HL-60 (cell line): ENCODE measurements around the gene TBX3.

Experiments
- DNase-seq, 2 experiments: peaks; one replicate each; pipeline ENCODE4 v3.0.0-alpha.2; 2010 to 2020; ENCODE audit warnings: low read depth in 1 of 2, low spot score in 1 of 2
- H3K27ac ChIP-seq: fragments of 250-450 bp; sonication (Bioruptor Pico); replicated peaks from 2 replicates; pipeline ENCODE4 v1.5.1; 2020; ENCODE audit warnings: mild to moderate bottlenecking, moderate library complexity
- H3K27me3 ChIP-seq: fragments of 250-450 bp; sonication (Bioruptor Pico); 2 replicates; pipeline ENCODE4 v1.5.1; 2021; ENCODE audit warnings: mild to moderate bottlenecking, moderate library complexity; ENCODE audit not compliant: insufficient read depth, poor library complexity, severe bottlenecking
- H3K4me3 ChIP-seq: replicated peaks from 2 replicates; pipeline ENCODE4 v1.5.1; 2011; ENCODE audit warnings: mild to moderate bottlenecking, control low read depth, low read length; ENCODE audit not compliant: insufficient read depth
- GABPA ChIP-seq: IDR thresholded peaks from 2 replicates; pipeline ENCODE4 v1.6.1; 2012; ENCODE audit warnings: low read depth
- POLR2AphosphoS5 ChIP-seq: IDR thresholded peaks from 2 replicates; pipeline ENCODE4 v1.6.1; 2012; ENCODE audit warnings: low read depth
- SPI1 ChIP-seq: IDR thresholded peaks from 2 replicates; pipeline ENCODE4 v1.6.1; 2012; ENCODE audit warnings: low read depth, mild to moderate bottlenecking, borderline replicate concordance
- TF ChIP-seq, protein P1 (sequence below): IDR thresholded peaks from one replicate; pipeline ENCODE4 v1.5.1; 2011; ENCODE audit warnings: low read length, control low read depth, inconsistent platforms; ENCODE audit not compliant: insufficient read depth
- TF ChIP-seq, protein P2 (sequence below): IDR thresholded peaks from 2 replicates; pipeline ENCODE4 v1.6.1; 2012; ENCODE audit warnings: low read depth; ENCODE audit not compliant: insufficient replicate concordance

The TBX3 gene

DNA sequence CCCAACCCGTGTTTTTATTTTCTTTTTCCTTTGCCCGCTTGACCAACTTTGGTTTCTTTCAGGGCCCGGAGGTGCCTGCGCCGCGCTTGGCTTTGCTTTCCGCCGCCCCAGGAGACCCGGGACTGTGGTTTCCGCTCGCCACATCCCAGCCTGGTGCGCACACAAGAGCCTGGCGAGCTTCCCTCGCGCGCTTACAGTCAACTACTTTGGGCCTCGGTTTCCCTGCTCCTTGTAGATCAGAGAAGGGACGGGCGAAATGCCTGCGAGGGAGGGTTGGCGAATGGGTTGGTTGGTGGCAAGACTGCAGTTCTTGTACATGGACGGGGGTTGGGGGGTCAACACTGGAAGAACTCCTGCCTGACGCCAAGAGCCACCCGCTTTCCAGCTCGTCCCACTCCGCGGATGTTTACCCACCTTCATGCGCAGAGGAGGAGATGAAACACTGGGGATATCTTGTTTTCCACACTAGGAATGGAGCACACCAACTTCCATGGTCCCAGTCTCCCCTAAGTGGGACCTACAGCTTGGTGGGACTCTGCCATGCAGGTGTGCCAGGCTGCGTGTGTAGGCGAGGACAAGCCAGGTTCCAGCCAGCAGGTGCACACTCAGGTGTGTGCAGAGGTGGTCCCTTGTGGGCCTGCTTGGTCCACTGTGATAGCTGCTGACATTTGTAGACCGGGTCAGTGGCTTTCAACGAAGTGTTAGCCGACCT lies 16.6 kb upstream of the TBX3 start:
- H3K4me3 ChIP-seq: no peak overlapping the region
- DNase-seq: no peak
- H3K27me3 ChIP-seq: peaks cover 51% of the 10 kb centered on the region
- TF ChIP-seq GABPA: no peak
- TF ChIP-seq, protein P1, sequence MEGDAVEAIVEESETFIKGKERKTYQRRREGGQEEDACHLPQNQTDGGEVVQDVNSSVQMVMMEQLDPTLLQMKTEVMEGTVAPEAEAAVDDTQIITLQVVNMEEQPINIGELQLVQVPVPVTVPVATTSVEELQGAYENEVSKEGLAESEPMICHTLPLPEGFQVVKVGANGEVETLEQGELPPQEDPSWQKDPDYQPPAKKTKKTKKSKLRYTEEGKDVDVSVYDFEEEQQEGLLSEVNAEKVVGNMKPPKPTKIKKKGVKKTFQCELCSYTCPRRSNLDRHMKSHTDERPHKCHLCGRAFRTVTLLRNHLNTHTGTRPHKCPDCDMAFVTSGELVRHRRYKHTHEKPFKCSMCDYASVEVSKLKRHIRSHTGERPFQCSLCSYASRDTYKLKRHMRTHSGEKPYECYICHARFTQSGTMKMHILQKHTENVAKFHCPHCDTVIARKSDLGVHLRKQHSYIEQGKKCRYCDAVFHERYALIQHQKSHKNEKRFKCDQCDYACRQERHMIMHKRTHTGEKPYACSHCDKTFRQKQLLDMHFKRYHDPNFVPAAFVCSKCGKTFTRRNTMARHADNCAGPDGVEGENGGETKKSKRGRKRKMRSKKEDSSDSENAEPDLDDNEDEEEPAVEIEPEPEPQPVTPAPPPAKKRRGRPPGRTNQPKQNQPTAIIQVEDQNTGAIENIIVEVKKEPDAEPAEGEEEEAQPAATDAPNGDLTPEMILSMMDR: no peak
- TF ChIP-seq, protein P2, sequence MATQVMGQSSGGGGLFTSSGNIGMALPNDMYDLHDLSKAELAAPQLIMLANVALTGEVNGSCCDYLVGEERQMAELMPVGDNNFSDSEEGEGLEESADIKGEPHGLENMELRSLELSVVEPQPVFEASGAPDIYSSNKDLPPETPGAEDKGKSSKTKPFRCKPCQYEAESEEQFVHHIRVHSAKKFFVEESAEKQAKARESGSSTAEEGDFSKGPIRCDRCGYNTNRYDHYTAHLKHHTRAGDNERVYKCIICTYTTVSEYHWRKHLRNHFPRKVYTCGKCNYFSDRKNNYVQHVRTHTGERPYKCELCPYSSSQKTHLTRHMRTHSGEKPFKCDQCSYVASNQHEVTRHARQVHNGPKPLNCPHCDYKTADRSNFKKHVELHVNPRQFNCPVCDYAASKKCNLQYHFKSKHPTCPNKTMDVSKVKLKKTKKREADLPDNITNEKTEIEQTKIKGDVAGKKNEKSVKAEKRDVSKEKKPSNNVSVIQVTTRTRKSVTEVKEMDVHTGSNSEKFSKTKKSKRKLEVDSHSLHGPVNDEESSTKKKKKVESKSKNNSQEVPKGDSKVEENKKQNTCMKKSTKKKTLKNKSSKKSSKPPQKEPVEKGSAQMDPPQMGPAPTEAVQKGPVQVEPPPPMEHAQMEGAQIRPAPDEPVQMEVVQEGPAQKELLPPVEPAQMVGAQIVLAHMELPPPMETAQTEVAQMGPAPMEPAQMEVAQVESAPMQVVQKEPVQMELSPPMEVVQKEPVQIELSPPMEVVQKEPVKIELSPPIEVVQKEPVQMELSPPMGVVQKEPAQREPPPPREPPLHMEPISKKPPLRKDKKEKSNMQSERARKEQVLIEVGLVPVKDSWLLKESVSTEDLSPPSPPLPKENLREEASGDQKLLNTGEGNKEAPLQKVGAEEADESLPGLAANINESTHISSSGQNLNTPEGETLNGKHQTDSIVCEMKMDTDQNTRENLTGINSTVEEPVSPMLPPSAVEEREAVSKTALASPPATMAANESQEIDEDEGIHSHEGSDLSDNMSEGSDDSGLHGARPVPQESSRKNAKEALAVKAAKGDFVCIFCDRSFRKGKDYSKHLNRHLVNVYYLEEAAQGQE: no peak
- H3K27ac ChIP-seq: no peak overlapping the region

DNA sequence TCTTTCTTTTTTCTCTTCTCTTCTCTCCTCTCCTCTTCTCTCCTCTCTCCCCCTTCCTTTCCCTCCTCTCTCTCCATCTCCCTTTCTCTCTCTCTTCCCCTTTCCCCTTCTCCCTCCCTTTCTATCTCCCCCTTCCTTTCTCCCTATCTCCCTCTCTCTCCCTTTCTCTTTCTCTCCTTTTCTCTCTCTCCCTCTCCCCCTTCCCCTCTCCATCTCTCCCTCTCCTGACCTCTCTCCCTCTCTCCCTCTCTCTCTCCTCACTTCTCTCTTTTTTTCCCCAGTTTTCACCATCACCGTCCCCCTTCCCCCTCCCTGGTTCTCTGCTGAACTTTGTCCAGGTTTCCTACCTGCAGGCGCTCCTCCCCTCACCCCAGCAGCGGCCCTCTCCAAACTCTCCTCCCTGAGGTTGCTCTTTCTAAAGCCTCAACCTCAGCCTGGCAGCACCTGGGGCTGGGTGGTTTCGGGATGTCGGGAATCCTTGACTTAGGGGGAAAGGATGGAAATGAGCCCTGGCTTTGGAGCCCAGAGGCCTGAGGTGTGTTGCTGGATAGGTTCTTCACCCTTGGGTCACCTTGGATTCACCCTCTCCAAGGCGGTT lies 14.7 kb upstream of the TBX3 start:
- Histone ChIP-seq H3K4me3 (no peak overlapping the region), H3K27me3 (peaks cover 65% of the 10 kb centered on the region), H3K27ac (no peak overlapping the region)
- TF ChIP-seq POLR2AphosphoS5: no peak
- TF ChIP-seq SPI1: no peak
- TF ChIP-seq, protein P1: no peak
- no peak for TF ChIP-seq GABPA
- TF ChIP-seq, protein P2: no peak
- DNase-seq: no peak

DNA sequence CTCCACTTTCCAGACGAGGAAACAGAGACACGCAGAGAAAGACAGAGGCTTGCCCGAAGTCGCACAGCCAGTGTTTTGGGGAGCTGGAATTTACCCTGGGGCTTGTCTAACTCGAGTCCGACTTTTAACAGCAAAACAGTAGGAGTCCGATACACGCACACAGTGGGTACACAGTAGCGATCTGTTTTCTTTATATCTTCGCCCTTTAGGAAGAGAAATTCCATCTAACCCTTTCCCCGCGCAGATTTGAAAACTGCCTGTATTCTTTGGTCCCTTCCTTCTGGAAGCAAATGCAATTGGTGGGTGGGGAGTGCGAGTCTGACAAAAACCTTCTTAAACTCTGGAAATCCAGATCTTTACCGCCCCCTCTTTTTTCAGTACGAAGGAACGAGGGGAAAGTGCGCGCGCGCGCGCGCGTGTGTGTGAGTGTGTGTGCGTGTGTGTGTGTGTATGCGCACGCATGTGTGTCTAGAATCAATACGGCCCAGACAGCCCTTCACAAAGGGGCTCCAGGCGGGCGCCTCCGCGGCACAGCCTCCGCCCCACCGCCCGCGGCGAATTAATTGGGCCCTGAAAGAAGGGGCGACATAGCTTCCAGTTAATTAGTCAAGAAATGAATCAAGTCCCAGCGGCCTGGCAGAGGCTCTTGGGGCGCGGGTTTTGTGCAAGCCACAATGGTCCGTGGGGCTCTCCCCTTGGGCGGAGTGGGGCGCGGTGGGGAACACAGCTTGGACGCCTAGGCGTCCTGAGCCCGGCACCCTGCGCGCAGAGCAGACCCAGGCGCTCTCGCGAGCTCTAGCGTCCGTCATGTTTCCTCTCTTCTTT lies 14.0 kb upstream of the TBX3 start:
- Histone ChIP-seq H3K27me3 (peaks cover 72% of the 10 kb centered on the region), H3K4me3 (no peak overlapping the region), H3K27ac (no peak overlapping the region)
- TF ChIP-seq POLR2AphosphoS5 (no peak), GABPA (no peak), SPI1 (no peak)
- TF ChIP-seq, protein P2: no peak
- TF ChIP-seq, protein P1: no peak
- DNase-seq: no peak
